HG03520 (cell line): ENCODE data around the gene RAD51.

Experiments
- ATAC-seq: cut with Tn5 transposase; IDR thresholded peaks from one replicate; pipeline ENCODE4 v1.9.1; 2021; ENCODE audit warnings: mild to moderate bottlenecking, moderate library complexity; ENCODE audit not compliant: unreplicated experiment

The RAD51 gene

GRCh38 chr15:40721701-40722100 lies 26.7 kb downstream of the RAD51 start:
- ATAC-seq: no peak

- ATAC-seq: no peak
Observed at GRCh38 chr15:40722354-40722753, 27.4 kb downstream of the RAD51 start.

- no peak for ATAC-seq
Observed at GRCh38 chr15:40722934-40723333, 28.0 kb downstream of the RAD51 start.

- no peak for ATAC-seq
Observed at GRCh38 chr15:40723919-40724318, 28.9 kb downstream of the RAD51 start.

- ATAC-seq: no peak
Observed at GRCh38 chr15:40731034-40731433, 36.1 kb downstream of the RAD51 start.

- no peak for ATAC-seq
Observed at GRCh38 chr15:40736575-40736974, 41.6 kb downstream of the RAD51 start.

- ATAC-seq: no peak
Observed at GRCh38 chr15:40737048-40737447, 42.1 kb downstream of the RAD51 start.

- no peak for ATAC-seq
Observed at GRCh38 chr15:40739047-40739446, 44.1 kb downstream of the RAD51 start.

- ATAC-seq: no peak
Observed at GRCh38 chr15:40739854-40740253, 44.9 kb downstream of the RAD51 start.

GRCh38 chr15:40743485-40743901 lies 48.5 kb downstream of the RAD51 start:
- ATAC-seq: no peak

GRCh38 chr15:40743921-40744814 lies 49.2 kb downstream of the RAD51 start:
- no peak for ATAC-seq

GRCh38 chr15:40744815-40745152 lies 49.8 kb downstream of the RAD51 start:
- ATAC-seq: no peak

GRCh38 chr15:40746916-40747418 lies 52.0 kb downstream of the RAD51 start:
- ATAC-seq: no peak

- ATAC-seq: no peak
Observed at GRCh38 chr15:40747685-40748631, 53.0 kb downstream of the RAD51 start.

GRCh38 chr15:40749151-40749630 lies 54.2 kb downstream of the RAD51 start:
- no peak for ATAC-seq

GRCh38 chr15:40750885-40751284 lies 55.9 kb downstream of the RAD51 start:
- ATAC-seq: no peak

- no peak for ATAC-seq
Observed at GRCh38 chr15:40751745-40752144, 56.8 kb downstream of the RAD51 start.

- no peak for ATAC-seq
Observed at GRCh38 chr15:40754574-40754882, 59.6 kb downstream of the RAD51 start.

- peak; percentile 78 for ATAC-seq
Observed at GRCh38 chr15:40754883-40755811, 60.2 kb downstream of the RAD51 start, which contains the start of gene RMDN3. Gene RMDN3, minus strand, starts transcription at chr15:40755254. Its CDS starts 471 bp downstream, at chr15:40754783.

- no peak for ATAC-seq
Observed at GRCh38 chr15:40755812-40756208, 60.8 kb downstream of the RAD51 start.
